HG03175 (cell line): ENCODE measurements around the gene CAPN1.
"Not testable (repeated sequence)": the region's sequence is repeated elsewhere in the genome, so short reads cannot be mapped to it uniquely, and the experiment has no call there.

Source experiments
- ATAC-seq: cut with Tn5 transposase; IDR thresholded peaks from one replicate; pipeline ENCODE4 v1.9.1; 2021; ENCODE audit warnings: mild to moderate bottlenecking, moderate library complexity; ENCODE audit not compliant: unreplicated experiment

The CAPN1 gene

DNA sequence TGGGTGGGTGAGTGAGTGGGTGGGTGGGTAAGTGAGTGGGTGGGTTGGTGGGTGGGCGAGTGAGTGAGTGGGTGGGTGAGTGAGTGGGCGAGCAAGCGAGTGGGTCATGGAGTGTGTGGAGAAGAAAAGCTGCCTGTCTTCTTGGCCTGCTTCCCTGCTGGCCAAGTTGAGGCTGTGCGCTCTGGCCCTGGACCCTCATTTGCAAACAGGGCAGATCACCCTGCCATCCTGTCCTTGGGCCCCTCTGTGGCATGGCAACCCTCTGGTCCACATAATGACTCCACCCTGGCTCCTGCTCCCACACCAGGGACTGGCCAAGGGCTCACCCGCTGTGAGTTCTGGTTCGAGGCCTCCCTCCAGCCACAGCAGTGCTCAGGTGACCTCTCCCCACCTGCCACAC is 35.1 kb downstream of the CAPN1 start:
- no peak for ATAC-seq

DNA sequence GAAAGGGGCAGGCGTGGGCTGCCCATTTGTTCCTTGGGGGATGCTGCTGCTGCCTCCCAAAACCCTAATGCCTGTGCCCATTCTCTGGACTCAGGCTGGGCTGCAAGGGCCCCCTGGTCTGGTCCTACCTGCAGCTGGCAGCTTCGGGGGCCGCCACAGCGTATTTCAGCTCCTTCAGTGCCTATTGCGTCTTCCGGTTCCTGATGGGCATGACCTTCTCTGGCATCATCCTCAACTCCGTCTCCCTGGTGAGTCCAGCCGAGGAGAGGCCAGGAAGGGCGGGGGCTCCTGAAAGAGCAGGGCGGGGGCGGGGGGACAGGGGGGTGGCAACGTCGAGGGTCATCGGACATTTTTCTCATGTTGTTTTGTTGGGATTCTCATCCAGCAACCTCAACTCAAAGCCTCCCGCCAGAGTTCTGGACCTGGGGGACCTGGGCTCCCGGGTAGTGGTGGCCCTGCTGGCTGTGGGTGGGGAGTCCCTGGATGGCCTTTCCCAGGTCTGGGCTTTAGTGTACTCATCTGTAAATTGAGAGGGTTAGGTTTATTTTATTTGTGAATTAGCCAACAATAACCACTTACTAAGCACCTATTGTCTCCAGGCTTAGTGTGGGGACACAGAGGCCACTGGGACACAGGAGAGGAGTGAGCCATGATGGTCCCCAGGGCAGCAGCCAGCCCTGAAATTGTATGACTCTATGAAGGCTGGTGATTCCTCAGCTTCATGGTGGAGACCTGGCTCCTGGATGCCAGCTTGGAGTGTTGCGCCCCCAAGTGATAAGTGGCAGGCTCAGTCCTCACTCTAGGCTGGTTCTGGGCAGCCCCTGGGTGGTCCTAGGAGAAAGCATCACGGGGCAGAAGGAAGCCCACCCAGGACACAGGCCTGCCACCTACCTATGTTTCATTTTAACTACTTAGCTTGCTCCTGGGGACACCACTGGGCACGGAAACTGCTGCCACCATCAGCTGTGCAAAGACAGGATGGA is 36.0 kb downstream of the CAPN1 start:
- no peak for ATAC-seq

DNA sequence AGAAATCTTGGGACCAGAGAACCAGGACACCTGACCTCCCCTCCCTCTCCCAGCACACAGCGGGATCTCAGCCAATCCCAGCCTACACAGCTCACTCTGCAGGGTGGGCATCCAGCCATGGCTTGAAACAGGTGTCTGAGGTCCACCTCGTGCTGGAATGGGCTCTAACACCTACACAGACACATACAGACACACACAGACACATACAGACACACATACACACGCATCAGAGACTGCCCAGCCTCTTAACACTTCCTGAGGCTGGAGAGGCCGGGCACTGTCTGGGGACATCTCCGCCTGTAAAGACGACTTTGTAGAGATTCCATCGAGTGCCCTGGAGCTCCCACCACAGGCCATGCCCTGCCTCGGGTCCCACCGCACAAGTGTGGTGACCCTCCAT is 36.7 kb downstream of the CAPN1 start:
- no peak for ATAC-seq

GRCh38 chr11:65219930-65220213 is 38.1 kb downstream of the CAPN1 start:
- ATAC-seq = no peak

DNA sequence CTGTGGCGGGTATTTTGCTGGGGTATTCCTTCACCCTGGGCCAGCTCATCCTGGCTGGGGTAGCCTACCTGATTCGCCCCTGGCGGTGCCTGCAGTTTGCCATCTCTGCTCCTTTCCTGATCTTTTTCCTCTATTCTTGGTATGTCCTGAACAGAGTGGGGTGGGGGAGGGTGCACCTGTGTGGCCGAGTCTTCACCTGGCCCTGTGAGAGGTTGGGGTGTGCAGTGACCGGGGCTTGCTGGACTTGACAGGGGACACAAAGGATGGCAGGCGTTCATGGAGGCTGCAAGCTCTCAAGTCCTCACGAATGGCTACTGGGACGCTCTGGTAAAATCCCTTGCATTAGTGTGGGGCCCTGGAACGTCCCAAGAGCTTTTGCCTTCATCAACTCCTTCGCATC is 39.3 kb downstream of the CAPN1 start:
- ATAC-seq = no peak

- ATAC-seq = no peak
These were observed 41.3 kb downstream of the CAPN1 start for GRCh38 chr11:65223011-65223410.

DNA sequence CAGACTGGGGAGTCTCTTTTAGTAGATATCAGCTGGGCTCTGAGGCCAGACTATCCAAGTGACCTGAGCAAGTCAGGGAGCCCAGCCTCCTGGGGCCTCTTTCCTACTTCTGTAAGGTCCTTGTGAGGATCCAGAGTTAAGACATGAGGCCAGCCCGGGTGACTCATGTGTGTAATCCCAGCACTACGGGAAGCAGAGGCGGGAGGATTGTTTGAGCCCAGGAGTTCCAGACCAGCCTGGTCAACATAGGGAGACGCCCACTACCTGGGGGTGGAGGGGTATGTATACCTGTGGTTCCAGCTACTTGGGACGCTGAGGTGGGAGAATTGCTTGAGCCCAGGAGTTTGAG is 43.2 kb downstream of the CAPN1 start:
- no peak for ATAC-seq

- ATAC-seq = no peak
These were observed 43.8 kb downstream of the CAPN1 start for GRCh38 chr11:65225279-65226102.

GRCh38 chr11:65226103-65226442 is 44.3 kb downstream of the CAPN1 start:
- ATAC-seq = no peak

DNA sequence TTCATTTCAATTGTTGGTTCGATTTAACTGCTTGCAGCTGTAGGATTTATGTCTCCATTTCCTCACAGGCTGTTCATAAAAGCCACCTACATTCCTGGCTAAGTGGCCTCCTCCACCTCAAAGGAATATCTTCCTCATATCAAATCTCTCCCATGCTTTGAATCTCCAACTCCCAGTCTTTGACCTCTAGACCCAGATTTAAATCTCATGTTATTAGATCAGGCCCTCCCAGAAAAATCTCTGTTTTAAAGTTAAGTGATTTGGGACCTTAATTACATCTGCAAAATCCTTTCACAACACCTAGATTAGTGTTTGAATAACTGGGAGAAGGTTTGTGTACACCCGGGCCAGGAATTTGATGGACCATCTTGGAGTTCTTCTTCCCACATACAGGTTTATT is 46.2 kb downstream of the CAPN1 start:
- ATAC-seq = no peak

GRCh38 chr11:65236194-65237059 is 54.7 kb downstream of the CAPN1 start:
- no peak for ATAC-seq

DNA sequence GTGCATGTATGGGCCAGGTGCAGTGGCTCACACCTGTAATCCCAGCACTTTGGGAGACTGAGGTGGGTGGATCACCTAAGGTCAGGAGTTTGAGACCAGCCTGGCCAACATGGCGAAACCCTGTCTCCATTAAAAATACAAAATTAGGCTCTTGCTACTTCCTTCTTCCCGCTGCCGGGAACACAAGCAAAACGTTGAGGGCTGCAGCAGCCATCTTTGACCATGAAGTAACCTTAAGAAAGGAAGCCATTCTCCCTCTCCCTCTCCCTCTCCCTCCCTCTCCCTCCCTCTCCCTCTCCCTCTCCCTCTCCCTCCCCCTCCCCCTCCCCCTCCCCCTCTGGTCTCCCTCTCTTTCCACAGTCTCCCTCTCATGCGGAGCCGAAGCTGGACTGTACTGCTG is 56.6 kb downstream of the CAPN1 start:
- not testable (repeated sequence) for ATAC-seq

DNA sequence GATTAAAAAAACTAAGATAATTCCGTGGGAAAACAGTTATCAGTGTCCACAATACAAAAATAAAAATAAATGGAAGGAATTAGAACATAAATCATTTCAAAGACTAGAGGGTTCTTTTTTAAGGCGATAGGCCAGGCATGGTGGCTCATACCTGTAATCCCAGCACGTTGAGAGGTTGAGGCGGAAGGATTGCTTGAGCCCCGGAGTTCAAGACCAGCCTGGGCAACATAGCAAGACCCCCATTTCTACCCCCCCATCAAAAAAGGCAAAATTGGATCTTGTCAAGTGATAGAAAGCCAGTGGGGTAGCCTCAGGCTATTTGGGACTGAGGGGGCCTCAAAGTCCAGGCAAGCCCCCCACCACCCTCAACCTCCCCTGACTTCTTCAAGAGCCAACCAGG is 59.4 kb downstream of the CAPN1 start:
- no peak for ATAC-seq

DNA sequence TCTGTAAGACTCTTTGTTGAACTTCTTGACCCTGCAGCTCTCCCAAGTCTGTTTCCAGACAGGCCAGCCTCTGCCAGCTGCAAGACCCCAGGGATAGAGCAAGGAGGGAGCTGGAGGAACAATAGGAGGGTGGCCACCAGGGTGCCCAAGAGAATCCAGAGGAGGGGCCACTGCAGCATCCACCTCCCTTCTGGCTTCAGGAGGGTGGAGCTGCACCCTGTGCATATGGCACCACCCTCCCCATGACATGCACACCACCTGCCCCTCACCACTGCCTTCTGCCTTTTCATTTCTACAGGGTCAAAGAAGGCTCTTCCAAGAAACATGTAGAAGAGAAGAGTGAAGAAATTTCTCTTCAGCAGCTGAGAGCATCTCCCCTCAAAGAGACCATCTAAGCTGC is 60.0 kb downstream of the CAPN1 start:
- no peak for ATAC-seq

DNA sequence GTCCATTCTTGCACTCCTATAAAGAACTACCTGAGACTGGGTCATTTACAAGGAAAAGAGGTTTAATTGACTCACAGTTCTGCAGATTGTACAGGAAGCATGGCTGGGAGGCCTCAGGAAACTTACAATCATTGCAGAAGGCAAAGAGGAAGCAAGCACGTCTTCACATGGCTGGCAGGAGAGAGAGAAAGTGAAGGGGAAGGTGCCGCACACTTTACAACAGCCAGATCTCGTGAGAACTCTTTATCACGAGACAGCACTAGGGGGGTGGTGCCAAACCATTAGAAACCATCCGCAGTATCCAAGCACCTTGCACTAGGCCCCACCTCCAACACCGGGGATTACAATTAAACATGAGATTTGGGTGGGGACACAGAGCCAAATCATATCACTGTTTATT is 60.7 kb downstream of the CAPN1 start:
- ATAC-seq = no peak

DNA sequence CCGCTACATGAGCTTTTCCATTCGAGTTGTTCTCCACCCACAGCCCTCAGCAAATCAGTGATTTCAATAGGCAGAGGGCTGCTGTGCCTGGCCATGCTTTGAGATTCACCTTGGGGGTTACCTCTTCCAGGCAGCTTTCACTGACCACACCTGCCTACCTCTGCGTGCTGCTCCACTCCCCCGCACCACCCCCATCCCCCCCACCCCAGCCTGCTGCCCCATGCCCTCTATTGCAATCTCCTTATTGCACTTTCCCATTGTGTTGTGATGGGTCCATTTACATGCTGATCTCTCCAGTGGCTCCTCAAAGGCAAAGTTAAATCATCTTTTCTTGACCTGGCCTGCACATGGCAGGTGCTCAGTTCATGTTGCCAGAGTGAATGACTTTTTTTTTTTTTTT is 62.1 kb downstream of the CAPN1 start:
- no peak for ATAC-seq

DNA sequence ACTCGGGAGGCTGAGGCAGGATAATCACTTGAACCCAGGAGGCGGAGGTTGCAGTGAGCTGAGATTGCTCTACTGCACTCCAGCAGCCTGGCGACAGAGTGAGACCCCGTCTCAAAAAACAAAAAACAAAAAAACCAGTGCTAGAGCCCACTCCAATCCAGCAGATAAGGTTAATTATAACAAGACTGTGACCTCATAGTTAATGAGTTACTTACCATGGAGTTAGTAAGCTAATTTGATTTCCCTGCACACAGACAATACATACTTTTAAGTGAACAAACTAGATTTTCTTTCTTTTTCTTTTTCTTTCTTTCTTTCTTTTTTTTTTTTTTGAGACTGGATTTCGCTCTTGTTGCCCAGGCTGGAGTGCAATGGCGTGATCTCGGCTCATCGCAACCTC is 63.3 kb downstream of the CAPN1 start:
- not testable (repeated sequence) for ATAC-seq

DNA sequence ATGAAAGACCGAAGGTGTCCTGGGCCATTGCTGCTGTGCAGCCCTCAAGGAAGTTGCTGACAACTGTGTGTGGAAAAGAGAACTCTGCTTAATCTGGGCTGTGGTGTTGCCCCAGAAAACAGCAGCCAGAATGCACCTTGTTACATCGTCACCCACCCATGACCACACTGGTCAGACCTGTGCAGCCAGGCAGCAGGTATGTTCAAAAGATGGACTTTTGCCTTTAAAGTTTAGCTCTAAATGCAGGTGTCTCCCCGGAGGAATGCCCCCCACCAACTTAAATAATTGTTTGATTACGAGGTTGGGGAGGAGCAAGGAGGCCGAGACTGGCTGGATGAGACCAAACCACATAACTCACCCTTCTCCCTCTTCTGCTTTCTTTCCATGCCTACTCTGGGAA is 64.8 kb downstream of the CAPN1 start:
- no peak for ATAC-seq

DNA sequence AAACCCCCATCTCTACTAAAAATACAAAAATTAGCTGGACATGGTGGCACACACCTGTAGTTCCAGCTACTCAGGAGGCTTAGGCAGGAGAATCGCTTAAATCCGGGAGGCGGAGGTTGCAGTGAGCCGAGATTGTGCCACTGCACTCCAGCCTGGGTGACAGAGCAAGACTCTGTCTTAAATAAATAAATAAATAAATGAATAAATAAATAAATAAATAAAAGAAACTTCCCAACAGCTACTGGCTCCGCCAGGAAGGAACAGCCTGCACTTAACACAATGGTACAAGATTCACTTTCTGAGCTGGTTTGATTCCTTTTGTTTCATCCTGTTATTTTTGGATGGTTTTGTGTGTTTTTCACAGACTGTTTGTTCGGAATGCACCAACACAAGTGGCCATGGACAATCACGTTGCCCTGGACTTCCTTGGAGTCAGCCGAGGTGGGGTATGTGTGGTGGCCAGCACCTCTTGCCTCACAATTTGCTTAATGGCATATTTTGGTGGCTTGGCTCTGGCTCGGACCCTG is 66.5 kb downstream of the CAPN1 start:
- not testable (repeated sequence) for ATAC-seq

DNA sequence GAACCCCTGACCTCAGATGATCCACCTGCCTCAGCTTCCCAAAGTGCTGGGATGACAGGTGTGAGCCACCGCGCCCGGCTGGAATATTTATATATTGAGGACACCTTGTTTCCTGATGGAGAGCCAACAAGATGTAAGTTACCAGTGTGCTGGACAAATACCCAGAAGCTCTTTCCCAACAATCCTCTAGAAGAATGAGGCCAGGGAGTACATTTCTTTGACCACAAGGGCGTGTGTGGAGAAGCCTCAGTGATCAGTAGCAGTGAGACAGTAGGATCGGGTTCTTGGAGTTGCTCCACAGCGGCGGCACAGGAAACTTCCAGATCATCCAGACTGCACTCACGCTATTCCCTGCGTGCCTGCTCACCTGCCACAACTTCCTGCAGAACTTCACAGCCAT is 69.7 kb downstream of the CAPN1 start:
- no peak for ATAC-seq

DNA sequence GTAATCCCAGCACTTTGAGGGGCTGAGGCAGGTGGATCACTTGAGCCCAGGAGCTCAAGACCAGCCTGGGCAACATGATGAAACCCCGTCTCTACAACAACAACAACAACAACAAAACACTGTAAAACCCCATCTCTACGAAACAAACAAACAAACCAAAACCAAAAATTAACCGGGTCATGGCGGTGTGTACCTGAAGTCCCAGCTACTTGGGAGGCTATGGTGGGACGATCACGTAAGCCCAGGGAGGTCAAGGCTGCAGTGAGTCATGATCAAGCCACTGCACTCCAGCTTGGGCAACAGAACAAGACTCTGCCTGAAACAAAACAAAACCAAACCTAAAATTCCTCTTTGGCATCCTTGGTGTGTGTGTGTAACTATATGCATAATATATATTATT is 73.0 kb downstream of the CAPN1 start:
- no peak for ATAC-seq
